Dedifferentiated amniotic fluid mesenchymal stem cell (primary cell): ENCODE measurements around the gene PCDH9.
A peak's percentile ranks its signal among the peaks of the same experiment; 100 is the strongest.
"Not testable (repeated sequence)": the region's sequence is repeated elsewhere in the genome, so short reads cannot be mapped to it uniquely, and the experiment has no call there.

Experiments
- DNase-seq: peaks from one replicate; pipeline ENCODE4 v3.0.0-alpha.2; 2016; ENCODE audit errors: extremely low spot score

PCDH9 gene

DNA sequence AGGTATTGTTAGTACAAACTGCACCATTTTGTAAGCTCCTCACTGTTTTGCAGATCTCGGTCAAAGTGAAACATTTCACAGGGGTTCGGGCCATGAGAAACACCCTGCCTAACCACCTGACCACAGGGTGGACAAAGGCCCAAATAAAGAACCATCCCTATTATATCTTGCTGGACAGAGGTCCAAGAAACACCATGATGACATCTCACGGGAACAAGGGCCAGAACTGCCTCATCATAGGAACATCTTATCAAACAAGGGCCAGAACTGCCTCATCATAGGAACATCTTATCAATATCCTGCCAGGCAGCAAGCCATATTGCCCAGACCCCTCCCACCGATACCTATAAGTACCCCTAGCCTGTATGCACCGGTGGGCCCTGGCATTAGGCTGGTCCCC, 99.7 kb downstream of the PCDH9 start:
- no peak for DNase-seq

DNA sequence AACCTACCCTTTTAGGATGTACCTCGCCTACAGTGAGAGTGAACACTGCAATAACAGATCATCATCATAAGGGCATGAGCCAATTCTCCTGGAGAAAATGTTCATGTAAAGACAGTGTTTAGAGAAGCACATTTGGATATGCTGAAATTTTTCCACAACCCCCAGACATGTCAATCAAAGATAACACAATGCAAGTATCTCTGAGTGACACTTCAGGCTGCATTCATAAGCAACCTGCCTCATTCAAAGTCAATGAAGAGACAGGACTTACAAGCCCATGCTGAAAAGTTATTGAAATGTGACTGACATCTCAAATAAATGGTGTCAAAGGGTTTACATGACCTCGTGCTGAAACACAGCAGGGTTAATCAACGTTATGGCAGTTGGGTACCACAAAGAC, 102.0 kb downstream of the PCDH9 start:
- no peak for DNase-seq

DNA sequence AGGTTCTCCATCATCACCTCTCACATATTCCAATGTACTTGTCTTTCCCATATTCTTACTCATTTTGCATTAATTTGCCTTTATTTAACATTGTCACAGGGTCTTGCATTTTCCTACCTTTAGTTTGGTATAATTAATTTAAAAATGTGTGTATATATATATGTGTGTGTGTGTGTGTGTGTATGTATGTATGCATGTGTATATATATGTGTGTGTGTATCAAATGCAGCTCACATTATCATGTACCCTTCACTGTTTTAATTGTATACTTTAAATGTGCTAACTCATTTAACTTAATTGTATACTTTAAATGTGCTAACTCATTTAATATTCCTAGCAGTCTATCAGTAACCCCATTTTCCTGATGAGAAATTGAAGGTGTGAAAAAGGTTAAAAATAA, 104.5 kb downstream of the PCDH9 start:
- no peak for DNase-seq

DNA sequence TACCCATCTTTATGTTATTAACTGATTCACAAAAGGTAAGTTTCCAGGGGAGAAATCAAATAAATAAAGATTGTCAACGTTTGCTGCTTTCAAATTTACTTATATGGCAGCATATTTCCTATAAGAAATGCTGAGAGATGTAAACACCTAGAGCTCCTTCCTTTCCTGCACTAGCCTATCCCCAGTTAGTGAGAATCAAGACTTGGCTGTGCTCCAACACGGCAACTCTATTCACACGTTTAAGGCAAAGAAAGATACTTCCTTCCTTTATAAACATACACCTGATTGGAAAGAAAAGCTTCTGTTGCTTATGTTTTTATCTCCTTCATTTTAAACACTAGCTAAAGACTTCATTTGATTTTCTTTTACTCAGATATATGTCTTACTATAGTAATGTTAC, 107.0 kb downstream of the PCDH9 start:
- no peak for DNase-seq

DNA sequence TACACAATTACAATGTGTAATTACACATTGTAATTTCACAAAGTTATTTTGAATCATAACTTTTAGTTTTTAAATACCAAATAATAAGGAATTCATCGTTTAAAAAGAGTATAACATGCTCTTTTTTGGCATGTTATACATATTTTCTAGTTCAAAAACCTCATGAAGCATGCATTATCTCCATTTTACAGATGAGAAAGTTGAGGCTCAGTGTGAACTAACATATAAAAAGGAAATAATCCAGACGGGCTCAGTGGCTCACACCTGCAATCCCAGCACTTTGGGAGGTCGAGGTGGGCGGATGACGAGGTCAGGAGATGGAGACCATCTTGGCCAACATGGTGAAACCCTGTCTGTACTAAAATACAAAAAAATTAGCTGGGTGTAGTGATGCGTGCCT, 107.9 kb downstream of the PCDH9 start:
- DNase-seq, result no peak

DNA sequence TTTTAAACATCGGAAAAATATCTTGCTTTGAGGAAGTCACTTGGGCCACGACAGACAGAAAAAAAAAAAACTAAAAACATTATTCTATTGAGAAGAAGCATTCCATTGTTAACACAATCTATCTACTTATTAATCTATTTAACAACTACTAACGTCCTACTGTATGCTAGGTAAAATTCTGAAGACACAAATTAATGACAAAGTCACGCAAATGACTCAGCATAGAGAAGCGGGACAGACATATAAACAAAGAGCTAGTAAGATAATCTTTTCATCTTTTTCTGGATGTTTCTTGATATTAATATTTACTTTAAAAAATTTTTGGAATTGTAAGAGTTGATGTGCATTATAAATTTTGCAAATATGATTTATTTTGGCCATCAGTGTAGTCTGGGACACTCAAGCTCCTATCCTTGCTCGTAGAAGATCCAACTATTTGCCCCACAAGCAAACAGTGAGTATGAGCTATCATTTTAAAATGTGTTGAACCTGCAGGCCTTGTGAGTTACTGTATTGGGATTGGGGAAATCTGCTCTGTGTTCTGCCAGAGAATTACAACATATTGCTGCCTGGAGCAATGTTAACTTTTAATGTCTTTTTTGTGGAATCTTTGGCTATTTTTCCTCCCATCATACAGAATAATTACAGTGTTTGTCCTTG, 109.1 kb downstream of the PCDH9 start:
- DNase-seq, result peak; percentile 20

DNA sequence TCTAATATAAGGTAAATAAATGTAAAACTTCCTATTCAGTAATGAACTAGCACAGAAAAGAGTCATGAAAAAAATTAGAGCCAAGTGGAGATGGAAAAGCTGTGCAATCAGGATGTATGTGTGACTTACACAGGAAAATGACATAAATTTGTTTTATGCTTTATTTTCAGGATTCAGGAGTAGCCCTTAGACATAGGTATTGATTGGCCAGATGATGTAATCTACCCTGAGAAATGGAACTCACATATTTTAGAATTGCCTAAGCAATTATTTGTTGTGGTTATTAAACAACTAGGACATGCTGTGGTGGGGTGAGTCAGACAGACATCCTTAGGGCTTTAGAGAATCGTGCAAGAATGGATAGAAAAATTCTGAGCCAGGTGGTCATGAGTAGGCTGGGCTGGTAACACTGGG, 110.6 kb downstream of the PCDH9 start:
- DNase-seq, result peak; percentile 75

DNA sequence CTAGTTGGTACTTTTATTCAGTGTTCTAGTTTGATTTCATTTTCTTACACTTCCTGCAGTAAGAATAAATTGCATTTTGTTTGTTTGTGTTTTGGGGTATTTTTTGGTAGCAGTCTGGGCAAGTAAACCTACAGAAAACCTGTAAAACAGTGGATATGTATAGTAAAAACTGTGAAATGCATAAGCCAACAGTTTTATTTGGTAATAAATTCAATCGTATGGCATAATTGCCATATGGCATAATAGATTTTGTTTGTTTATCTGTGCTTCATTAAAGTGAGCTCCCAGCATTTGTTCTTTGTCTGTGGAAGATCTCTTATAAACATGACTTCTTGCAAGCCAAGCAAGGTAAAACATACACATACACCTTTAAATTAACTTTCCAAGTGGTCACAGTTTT, 111.9 kb downstream of the PCDH9 start:
- no peak for DNase-seq

DNA sequence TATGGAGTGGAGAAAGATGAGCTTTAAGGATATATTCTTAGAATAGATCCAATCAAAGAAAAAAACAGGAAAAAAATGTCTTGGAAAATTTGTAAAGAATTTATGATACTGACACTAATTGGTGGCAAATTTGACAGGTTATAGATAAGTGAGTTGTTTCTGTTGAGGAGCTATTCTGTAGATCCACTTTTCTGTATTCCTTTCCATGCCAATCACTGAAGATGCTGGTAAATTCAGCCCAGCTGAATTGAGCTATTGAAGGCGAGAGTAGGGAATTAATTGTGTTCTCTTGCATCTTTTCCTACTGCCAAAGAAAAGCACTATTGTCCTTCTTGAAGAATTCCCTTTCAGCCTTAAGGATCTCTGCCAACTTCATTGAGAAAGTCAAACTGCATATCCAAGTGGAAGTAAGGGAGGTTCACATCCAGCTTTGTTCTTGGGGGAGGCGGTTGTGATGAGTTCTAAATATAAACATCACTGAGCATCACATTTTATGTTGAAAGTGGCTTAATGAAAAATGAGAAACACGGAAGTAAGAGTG, 113.1 kb downstream of the PCDH9 start:
- DNase-seq, result no peak

DNA sequence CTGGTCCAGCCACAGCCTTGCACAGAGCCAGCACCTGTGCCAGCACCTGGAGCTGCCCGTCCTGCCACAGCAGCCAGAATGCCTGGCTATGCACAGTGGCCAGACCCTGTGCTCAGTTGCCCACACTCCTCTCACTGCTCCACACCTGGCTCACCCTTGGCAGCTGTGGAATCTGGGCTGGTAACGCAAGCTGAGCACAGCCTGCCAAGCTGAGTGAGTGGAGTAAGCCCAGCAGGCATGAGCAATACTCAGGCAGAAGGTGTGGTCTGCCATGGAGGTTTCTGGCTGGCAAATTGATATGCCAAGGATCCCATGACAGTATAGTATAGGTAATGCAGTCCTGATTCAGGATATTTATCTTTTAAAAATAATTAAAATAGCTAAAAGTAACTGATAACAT, 122.2 kb downstream of the PCDH9 start:
- DNase-seq, result no peak

DNA sequence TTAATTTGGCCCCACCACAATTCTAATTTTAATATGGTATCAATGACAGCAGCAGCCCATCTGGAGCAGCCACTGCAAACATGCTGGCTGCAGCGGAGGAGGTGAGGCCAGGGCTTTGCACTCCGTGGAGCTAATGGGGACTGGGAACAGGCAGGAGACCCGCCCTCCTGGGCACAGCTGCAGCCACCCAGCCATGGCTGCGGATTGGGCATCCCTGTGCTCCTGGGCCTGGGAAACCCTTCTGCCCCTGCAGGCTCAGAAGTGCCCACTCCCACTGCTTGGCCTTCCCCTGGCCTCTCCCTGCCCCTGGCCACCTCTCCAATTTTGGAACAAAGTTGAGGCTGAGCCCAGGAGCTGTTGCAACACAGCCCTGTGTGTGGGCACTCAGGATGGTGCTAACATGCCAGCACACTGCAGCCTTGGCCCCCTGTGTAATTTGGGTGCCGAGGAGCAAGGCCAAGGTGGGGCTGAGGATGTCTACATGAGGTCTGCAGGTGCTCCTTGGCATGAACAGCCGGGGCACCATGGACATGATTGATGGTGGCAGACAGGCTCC, 123.6 kb downstream of the PCDH9 start:
- no peak for DNase-seq

DNA sequence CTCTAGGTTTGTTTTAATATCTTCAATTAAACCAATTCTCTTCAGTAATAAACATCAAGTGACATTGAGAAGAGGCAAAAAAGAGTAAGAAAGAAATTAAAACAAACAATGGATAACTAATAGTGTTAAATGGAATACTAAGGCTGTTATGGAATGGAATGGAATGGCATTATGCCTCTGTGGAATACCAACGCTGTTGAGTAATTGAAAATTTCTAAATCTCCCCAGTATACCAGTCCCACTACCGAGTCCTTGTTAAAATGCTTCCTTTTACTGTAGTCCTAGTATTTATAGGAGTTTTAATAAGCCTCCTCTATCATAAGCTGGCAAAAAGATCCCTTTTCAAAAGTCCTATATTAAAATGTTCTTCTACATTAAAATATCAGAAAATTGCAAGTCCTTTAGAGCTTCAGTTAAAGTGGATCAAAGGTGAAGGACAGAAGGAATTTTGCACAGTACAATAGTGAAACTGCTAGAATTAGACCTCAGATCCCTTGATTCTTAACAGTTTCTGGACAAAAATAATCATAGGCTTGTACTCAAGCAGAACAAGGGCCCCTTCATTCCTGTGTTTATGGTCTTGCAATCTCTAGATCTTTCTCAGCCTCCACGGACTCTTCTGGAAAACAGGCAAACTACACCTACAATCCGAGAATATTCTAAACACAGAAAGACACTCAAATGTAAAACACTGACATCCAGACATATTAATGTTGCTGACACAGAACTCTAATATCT, 128.2 kb downstream of the PCDH9 start:
- DNase-seq, result no peak

DNA sequence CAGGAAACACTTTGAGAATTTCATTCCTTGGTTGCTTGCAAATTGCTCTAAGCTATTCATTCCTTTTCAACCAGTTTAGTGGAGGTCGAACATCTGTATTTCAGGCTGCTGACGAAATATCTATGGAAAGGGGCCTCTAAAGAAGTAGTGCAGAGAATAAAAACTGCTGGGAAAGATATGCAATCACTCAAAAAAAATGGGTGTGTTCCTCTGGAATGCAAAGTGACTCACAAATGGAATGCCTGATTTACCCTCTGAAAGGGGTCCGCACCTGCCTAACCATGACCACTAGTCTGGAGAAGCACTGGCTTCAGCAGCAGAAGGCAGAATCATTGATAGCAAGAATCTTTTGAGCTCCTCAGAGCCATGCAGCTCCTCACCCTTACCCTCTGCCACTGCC, 129.4 kb downstream of the PCDH9 start:
- DNase-seq, result no peak

DNA sequence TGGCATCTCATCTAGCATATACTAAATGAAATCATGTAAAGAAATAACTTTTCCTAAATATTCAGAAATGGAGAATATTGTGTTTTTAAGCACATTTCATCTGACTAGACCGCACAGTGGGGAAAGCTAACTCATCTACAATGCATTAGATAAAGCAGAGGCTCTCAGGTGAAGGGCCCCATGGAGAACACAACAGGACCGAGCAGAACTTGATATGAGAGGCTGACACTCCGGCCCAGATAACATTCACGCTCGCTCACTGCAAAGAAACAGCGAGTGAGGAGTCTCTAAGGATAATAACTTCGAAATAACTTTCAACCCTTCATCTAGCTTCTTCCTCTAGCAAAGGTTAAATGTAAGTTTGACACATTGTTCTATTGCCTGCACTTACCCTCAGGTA, 130.6 kb downstream of the PCDH9 start:
- DNase-seq, result no peak

DNA sequence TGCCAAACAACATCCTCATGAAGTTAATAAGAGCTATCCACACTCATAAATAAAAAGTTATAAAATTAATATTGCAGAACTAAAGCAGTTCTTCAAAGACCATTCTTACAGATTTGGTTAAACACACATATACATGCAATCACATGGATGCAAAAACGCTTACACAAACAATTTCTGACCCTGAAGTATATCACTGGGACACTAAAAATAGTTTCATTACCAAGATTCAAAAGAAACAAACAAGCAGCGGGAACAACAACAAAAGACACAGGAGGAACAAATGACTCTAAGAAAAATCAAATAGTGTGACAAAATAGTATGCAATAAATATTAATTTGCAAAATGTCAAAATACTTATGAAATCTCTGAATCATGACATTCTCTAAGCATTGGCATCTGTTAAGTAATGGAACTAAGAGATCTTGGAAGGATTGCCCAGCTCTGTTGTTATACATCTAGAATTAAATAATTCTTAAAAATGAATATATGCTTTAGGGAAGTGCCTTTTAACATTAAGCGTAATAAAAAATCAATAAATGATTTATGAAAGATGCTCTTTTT, 132.2 kb downstream of the PCDH9 start:
- no peak for DNase-seq

DNA sequence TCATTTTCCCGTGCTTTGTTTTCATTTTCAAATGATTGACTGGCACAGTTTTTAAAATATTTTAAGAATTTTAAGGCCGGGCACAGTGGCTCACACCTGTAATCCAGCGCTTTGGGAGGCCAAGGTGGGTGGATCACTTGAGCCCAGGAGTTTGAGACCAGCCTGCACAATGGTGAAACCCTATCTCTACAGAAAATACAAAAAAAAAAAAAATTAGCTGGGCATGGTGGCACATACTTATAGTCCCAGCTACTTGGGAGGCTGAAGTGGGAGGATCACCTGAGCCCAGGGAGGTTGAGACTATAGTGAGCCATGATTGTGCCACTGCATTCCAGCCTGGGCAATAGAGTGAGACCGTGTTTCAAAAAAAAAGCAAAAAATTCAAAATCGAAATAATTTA, 133.2 kb downstream of the PCDH9 start:
- DNase-seq, result not testable (repeated sequence)

DNA sequence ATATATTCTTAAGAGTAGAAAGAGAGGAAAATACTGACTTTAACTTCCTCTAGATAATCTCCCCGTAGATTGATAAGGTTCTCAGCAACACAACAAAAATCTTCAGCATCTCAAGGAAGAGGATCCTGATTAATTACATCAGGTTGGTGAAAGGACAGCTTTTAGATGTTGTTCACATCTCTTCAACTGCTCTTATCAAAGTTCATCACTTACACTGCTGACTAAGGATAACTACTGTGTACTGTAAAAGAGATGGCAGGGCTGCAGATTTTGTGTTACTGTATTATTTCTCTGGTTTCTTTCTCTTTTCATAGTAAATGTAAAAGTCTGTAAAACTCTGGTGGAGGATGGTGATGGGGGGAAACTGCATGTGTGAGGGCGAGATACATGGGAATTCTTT, 133.7 kb downstream of the PCDH9 start:
- DNase-seq, result no peak

DNA sequence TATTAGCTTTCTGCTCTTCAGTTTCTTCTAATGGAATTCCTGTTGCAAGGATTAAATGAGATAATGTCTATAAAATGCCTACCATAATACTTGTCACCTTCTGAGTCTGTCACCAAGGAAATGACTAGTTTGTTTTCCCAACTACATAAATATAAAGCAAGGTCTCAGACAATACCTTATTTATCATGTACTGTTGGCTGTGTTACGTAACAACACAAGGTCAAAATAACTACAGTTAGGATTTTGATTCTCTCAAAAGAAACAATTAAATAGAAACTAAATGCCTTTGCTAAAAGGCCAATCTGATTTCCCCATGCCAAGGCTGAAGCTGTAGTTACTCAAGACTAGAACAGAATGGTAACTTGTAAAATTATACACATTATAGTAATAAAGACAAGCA, 134.5 kb downstream of the PCDH9 start:
- no peak for DNase-seq

DNA sequence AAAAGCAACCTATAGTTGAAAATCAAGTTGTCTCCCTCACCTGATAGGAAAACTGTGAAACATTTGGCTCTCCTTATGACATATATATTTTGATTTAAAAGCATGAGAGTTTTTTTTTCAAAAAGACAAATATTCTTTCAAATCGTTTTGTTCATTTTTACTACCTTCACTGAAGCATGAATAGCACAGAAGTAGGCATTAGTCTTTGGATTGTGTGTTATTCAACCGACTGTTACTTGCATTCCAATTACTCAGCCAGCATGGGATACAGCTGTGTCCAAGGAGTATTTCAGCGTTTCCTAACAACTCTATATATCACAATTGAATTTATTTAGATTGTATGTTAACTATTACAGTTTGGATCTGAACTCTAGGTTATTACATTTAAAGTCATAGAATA, 135.2 kb downstream of the PCDH9 start:
- no peak for DNase-seq

DNA sequence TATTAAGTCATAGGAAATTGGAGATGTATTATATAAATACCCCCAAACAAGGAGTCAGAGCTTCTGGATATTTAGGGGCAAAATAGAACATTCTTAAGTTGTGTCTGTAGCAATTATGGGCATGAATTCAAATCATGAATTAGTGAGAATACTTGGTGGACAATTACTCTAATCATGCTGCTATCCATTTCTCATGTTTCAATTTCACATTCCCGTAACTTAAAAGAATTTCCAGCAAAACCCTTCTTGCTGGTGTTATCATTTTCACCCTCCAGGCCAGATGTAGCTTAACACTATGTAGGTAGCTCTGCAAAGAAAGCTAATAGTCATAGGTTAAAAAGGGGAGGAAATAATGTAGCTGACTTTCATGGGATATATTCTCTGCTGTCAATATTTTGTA, 136.1 kb downstream of the PCDH9 start:
- no peak for DNase-seq

DNA sequence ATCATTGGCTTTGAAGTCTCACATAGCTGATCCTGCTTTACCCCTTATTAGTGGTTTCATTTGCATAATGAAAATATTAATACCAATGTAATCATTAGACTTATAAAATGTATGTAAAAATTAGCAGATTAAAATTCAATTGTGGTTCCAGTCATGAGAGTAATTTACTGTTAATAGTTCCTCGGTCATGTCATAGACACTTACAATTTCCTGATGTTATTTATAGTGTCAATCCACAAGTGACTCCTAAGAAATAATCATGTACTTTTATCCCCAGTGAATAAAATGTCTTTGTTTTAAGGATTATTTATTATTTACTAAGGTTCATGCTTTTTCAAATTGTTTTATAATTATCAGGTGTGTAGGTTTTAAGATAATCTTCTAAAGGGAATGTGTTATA, 138.5 kb downstream of the PCDH9 start:
- DNase-seq, result no peak

DNA sequence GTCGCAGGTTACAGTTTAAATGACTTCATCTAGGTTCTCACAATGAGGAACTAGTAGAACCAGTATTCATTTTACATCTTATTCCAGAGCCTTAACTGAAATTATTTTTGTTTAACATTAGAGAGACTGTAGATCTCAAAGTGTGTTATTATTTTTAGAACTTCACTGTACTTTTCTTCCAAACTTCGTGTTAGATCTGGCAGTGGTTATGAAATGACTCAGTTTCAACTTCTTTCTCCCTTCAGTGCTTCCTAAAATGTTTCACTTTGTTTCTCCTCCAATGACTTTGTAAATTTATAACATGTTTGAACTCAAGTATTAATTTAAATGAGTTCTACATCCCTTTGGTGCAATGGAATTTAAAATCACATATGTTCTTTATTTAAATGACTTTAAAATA, 139.3 kb downstream of the PCDH9 start:
- peak; percentile 15 for DNase-seq

DNA sequence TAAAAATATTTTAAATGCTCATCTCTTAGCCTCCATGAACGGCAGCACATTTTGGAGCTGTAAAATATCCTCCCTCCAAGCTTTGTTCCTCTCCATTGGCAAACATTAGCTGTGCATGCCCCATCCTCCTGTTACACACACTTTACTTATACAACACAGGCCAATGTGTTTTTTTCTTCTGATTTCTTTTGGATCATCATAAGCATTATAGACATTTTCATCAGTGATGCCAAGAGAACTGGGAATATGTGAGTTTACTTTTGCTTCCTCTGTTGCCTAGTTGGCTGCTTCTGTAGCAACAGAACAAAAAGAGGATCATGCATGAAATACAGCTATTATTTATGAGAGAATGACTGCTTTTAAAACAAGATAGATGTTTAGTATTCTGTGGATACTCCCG, 142.6 kb downstream of the PCDH9 start:
- no peak for DNase-seq
